Measurements from ENCODE around the gene RNF112.

- TF ChIP-seq CTCF (conservative IDR thresholded peaks at IDR 0.05; ENCODE audit: low read depth, low read length) (no peak), EZH2 (IDR thresholded peaks at IDR 0.05; ENCODE audit: borderline replicate concordance, low read depth, low read length, poor library complexity, severe bottlenecking) (no peak)
These were observed 1.5 kb downstream of the RNF112 start for GRCh38 chr17:19412510-19412909.

All from A673 (cell line).